Measurements from ENCODE around the gene MSANTD1. TPM values are rescaled to one million over a fixed set of nuclear protein-coding genes. Genes with fewer than 3 reads are reported as not detected.

The MSANTD1 gene
- total and polyA plus RNA-seq, 10 of the 15 experiments (the other 5 are each of a cell fraction or from before 2014, with no cell fraction given): 0.07 to 0.87 (median 0.22) TPM; not detected in 2

DNA sequence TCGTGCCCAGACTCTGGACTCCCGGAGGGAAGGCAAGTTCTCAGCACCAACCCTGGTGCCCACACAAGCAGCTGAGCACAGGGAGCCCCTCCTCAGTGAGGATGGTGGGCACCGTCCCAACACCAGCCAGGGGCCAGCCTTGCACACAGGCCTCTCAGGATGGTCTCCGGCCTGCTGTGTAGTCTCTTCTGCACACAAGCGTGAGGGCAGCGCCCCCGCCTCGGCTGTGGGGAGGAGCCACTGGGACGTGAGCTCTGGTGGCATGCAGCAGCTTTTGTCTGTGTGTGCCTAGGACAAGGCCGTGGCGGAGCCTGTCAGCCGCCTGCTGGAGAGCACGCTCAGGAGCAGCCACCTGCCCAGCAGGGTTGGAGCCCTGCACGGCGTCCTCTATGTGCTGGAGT, 16.1 kb upstream of the MSANTD1 start:
- Histone ChIP-seq H3K9me3 (replicated peaks; ENCODE audit: control insufficient read depth, insufficient read depth, low read length) (no peaks in the 10 kb centered on the region), H2AFZ (ENCODE audit: control insufficient read depth, low read depth, low read length) (no peak overlapping the region), H3K79me2 (ENCODE audit: control insufficient read depth, insufficient read depth, low read length) (no peaks in the 10 kb centered on the region), H4K20me1 (ENCODE audit: control insufficient read depth, insufficient read depth) (no peaks in the 10 kb centered on the region), H3K4me1 (ENCODE audit: control insufficient read depth, insufficient read depth, low read length) (no peaks in the 10 kb centered on the region), H3K36me3 (ENCODE audit: control insufficient read depth in 2 of 2, insufficient read depth in 2 of 2, low read length in 1 of 2) (peaks cover 29 to 65% of the 10 kb centered on the region in 2 experiments), H3K4me2 (ENCODE audit: control insufficient read depth, insufficient read depth) (no peak overlapping the region), H3K27me3 (replicated peaks in 1 of 2; ENCODE audit: control insufficient read depth in 2 of 2, insufficient read depth in 2 of 2, low read length in 1 of 2) (no peaks in the 10 kb centered on the region), H3K4me3 (no peak overlapping the region), H3K9ac (ENCODE audit: control insufficient read depth, insufficient read depth, low read length) (no peak overlapping the region), H3K27ac (ENCODE audit: control insufficient read depth, insufficient read depth) (no peak overlapping the region)
- no peak for FAIRE-seq
- no peak for ATAC-seq
- no TSS peak for BruUV-seq (replicated peaks)
- intact Hi-C loops (cut with micrococcal nuclease; ENCODE audit: unreplicated experiment): no loop called here
- CTCF ChIA-PET: no interaction called here
- POLR2A ChIA-PET: no interaction called here
- RAD21 ChIA-PET (ENCODE audit: unreplicated experiment): no interaction called here
- 94% methylated on average over 14 of the region's 15 CpGs for whole genome bisulfite sequencing (ENCODE audit: insufficient coverage, insufficient replicate concordance, low lambda C conversion rate, missing lambda C conversion rate)
- TF ChIP-seq POLR2A (IDR thresholded peaks at IDR 0.05; ENCODE audit: low read depth, low read length) (peak; percentile 47), SIN3A (IDR thresholded peaks at IDR 0.05; ENCODE audit: low read depth, low read length) (no peak)
- in situ Hi-C loops (cut with MboI): no loop called here
- SMC1A ChIA-PET (ENCODE audit: uncharacterized antibody, unreplicated experiment): interaction anchor here (0.6 to 1.4 kb wide), 2 partner anchors 38 to 91 kb away, joined by 3 to 5 read pairs; no protein-coding TSS in a partner anchor
- no peak for DNase-seq (ENCODE audit: low read depth, low spot score)

DNA sequence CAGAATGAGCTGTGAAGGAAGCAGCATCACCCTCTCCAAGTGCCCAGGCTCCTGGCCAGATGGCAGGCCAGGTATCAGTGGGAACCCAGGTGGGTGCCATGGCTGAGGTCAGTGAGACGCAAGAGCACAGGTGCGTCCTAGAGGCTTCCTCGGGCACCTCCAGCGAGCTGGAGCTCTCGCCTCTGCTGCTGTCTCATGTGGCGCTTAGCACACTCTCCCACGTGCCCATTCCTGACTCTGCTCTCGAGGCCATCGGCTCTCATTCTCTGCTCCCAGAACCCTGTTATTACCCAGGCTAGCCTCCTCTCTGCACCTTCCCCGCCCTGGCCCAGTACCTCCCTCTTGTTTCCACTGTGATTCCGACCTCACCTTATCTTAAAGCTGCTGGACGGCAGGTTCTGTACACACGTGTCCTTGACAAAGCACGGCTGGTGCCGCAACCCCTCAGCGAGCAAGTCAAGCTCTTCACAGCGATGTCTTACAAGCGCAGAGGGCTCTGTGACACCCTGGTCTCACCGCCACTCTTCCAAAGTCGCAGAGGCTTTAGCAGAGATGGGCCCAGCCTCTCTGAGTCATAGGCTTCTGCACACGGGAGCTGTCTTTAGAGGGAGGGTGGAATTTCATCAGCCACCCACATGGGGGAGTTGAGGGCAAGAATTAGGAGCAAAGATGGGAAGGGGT, 15.4 kb upstream of the MSANTD1 start:
- no peaks in the 10 kb centered on the region for H3K4me1 ChIP-seq (ENCODE audit: control insufficient read depth, insufficient read depth, low read length)
- H3K9ac ChIP-seq (ENCODE audit: control insufficient read depth, insufficient read depth, low read length): no peak overlapping the region
- in situ Hi-C loops (cut with MboI) (no loop called here), intact Hi-C loops (cut with micrococcal nuclease; ENCODE audit: unreplicated experiment) (no loop called here)
- no peak for DNase-seq (ENCODE audit: low read depth, low spot score)
- no peaks in the 10 kb centered on the region for H3K9me3 ChIP-seq (replicated peaks; ENCODE audit: control insufficient read depth, insufficient read depth, low read length)
- ATAC-seq: no peak
- BruUV-seq (replicated peaks): no TSS peak
- ChIA-PET SMC1A (ENCODE audit: uncharacterized antibody, unreplicated experiment) (interaction anchor here (0.6 to 1.4 kb wide), 2 partner anchors 37 to 90 kb away, joined by 3 to 5 read pairs; no protein-coding TSS in a partner anchor), CTCF (interaction anchor here (0.7 kb wide), 1 partner anchor 156 kb away, joined by 3 read pairs; no protein-coding TSS in a partner anchor), POLR2A (no interaction called here), RAD21 (ENCODE audit: unreplicated experiment) (no interaction called here)
- no peak overlapping the region for H2AFZ ChIP-seq (ENCODE audit: control insufficient read depth, low read depth, low read length)
- H3K36me3 ChIP-seq (ENCODE audit: control insufficient read depth in 2 of 2, insufficient read depth in 2 of 2, low read length in 1 of 2): peaks cover 27 to 61% of the 10 kb centered on the region in 2 experiments
- H3K79me2 ChIP-seq (ENCODE audit: control insufficient read depth, insufficient read depth, low read length): no peaks in the 10 kb centered on the region
- 91% methylated on average over 21 of the region's 21 CpGs for WGBS (ENCODE audit: insufficient coverage, insufficient replicate concordance, low lambda C conversion rate, missing lambda C conversion rate)
- no peak for FAIRE-seq
- H4K20me1 ChIP-seq (ENCODE audit: control insufficient read depth, insufficient read depth): no peaks in the 10 kb centered on the region
- no peak overlapping the region for H3K4me3 ChIP-seq
- no peaks in the 10 kb centered on the region for H3K27me3 ChIP-seq (replicated peaks in 1 of 2; ENCODE audit: control insufficient read depth in 2 of 2, insufficient read depth in 2 of 2, low read length in 1 of 2)
- no peak overlapping the region for H3K4me2 ChIP-seq (ENCODE audit: control insufficient read depth, insufficient read depth)
- H3K27ac ChIP-seq (ENCODE audit: control insufficient read depth, insufficient read depth): no peak overlapping the region
- TF ChIP-seq, protein P1, sequence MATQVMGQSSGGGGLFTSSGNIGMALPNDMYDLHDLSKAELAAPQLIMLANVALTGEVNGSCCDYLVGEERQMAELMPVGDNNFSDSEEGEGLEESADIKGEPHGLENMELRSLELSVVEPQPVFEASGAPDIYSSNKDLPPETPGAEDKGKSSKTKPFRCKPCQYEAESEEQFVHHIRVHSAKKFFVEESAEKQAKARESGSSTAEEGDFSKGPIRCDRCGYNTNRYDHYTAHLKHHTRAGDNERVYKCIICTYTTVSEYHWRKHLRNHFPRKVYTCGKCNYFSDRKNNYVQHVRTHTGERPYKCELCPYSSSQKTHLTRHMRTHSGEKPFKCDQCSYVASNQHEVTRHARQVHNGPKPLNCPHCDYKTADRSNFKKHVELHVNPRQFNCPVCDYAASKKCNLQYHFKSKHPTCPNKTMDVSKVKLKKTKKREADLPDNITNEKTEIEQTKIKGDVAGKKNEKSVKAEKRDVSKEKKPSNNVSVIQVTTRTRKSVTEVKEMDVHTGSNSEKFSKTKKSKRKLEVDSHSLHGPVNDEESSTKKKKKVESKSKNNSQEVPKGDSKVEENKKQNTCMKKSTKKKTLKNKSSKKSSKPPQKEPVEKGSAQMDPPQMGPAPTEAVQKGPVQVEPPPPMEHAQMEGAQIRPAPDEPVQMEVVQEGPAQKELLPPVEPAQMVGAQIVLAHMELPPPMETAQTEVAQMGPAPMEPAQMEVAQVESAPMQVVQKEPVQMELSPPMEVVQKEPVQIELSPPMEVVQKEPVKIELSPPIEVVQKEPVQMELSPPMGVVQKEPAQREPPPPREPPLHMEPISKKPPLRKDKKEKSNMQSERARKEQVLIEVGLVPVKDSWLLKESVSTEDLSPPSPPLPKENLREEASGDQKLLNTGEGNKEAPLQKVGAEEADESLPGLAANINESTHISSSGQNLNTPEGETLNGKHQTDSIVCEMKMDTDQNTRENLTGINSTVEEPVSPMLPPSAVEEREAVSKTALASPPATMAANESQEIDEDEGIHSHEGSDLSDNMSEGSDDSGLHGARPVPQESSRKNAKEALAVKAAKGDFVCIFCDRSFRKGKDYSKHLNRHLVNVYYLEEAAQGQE (IDR thresholded peaks at IDR 0.05; ENCODE audit: low read depth, low read length): no peak
- no peak for TF ChIP-seq FOS (IDR thresholded peaks at IDR 0.05; ENCODE audit: borderline replicate concordance, extremely low read depth, insufficient read length)
- TF ChIP-seq, protein P2, sequence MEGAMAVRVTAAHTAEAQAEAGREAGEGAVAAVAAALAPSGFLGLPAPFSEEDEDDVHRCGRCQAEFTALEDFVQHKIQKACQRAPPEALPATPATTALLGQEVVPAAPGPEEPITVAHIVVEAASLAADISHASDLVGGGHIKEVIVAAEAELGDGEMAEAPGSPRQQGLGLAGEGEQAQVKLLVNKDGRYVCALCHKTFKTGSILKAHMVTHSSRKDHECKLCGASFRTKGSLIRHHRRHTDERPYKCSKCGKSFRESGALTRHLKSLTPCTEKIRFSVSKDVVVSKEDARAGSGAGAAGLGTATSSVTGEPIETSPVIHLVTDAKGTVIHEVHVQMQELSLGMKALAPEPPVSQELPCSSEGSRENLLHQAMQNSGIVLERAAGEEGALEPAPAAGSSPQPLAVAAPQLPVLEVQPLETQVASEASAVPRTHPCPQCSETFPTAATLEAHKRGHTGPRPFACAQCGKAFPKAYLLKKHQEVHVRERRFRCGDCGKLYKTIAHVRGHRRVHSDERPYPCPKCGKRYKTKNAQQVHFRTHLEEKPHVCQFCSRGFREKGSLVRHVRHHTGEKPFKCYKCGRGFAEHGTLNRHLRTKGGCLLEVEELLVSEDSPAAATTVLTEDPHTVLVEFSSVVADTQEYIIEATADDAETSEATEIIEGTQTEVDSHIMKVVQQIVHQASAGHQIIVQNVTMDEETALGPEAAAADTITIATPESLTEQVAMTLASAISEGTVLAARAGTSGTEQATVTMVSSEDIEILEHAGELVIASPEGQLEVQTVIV (IDR thresholded peaks at IDR 0.05; ENCODE audit: borderline replicate concordance, partially characterized antibody): no peak
- no peak for TF ChIP-seq POU2F2 (IDR thresholded peaks at IDR 0.05; ENCODE audit: borderline replicate concordance, low read depth, low read length)
- TF ChIP-seq LARP7 (IDR thresholded peaks at IDR 0.05): no peak
